ENCODE measurements around the gene OR56A4.

OR56A4 gene

DNA sequence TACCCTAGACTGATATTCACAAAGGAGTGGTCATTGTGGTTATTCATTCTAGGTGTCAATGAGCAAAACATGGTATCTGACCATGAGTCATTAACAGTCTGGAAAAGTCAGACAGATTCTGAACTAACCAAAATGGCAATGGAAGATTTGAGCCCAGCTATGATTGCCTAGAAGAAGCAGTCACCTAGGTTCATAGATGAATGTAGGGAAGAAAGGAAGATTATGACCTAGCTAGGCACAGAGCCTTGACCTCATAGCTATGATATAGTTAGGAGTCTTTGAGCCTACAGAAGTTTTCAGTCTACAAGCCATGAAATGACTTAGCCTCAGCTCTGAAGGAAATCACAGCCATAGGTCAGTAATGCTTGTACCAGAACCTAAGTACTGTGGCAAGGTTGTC, 351 bp downstream of the OR56A4 start:
- Histone ChIP-seq H3K9me3 (ENCODE audit: control insufficient read depth, low read length) (no peaks in the 10 kb centered on the region), H3K4me1 (ENCODE audit: control insufficient read depth, insufficient read depth, low read length) (no peaks in the 10 kb centered on the region), H3K4me3 (ENCODE audit: insufficient read depth, low read depth, low read length) (no peak overlapping the region), H3K36me3 (ENCODE audit: control insufficient read depth, insufficient read depth, low read length) (no peaks in the 10 kb centered on the region), H3K27me3 (ENCODE audit: control insufficient read depth, insufficient read depth, low read length, poor library complexity, severe bottlenecking) (no peaks in the 10 kb centered on the region), H3K27ac (ENCODE audit: insufficient read depth, low read depth, low read length, poor library complexity, severe bottlenecking) (no peak overlapping the region)

DNA sequence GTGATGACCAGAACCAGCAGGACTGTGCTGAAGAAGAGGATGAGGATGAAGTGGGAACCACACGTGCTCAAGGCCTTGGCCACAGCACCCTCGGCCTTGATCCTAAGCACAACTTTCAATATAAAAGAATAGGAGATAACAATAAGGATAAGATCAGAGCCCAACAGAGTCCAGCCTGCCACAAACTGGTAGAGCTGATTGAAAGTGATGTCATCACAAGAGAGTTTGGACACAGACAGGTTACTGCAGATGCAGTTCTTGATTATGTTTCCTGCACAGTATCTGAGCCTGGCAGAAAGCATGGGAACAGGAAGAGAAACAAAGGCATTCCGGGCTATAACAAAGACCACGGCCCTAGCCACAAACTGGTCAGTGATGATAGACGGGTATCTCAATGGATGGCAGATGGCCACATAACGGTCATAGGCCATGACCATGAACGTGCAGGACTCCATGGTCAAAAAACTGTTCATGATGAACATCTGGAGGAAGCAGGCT, 4.5 kb downstream of the OR56A4 start:
- no peak overlapping the region for H3K27ac ChIP-seq (ENCODE audit: insufficient read depth, low read depth, low read length, poor library complexity, severe bottlenecking)
- 87 to 93% methylated on average over 5 to 7 of the region's 7 CpGs for WGBS, 2 experiments
- H3K4me1 ChIP-seq (ENCODE audit: control insufficient read depth, insufficient read depth, low read length): no peaks in the 10 kb centered on the region
- H3K4me3 ChIP-seq (ENCODE audit: insufficient read depth, low read depth, low read length): no peak overlapping the region
- no peaks in the 10 kb centered on the region for H3K36me3 ChIP-seq (ENCODE audit: control insufficient read depth, insufficient read depth, low read length)
- no peaks in the 10 kb centered on the region for H3K27me3 ChIP-seq (ENCODE audit: control insufficient read depth, insufficient read depth, low read length, poor library complexity, severe bottlenecking)
- no peaks in the 10 kb centered on the region for H3K9me3 ChIP-seq (ENCODE audit: control insufficient read depth, low read length)

DNA sequence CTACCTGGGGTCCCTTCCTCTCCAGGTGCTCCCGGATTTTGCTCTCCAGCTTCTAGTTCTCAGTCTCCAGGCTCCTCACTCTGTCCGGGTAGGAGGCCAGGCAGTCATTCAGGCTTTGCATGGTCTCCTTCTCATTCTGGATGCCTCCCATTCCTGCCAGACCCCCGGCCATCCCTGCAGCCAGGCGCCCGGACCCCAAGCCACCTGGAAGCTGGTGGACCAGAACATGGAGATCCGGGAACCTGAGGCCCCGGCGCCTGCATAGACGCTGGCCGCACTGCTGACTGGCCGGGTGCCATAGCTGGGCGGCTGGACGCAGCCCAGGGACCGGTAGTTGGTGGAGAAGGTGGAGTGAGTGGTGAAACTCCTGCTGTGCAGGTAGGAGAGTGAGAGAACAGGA, 12.0 kb downstream of the OR56A4 start:
- H3K4me1 ChIP-seq (ENCODE audit: control insufficient read depth, insufficient read depth, low read length): no peaks in the 10 kb centered on the region
- H3K36me3 ChIP-seq (ENCODE audit: control insufficient read depth, insufficient read depth, low read length): no peaks in the 10 kb centered on the region
- no peak overlapping the region for H3K27ac ChIP-seq (ENCODE audit: insufficient read depth, low read depth, low read length, poor library complexity, severe bottlenecking)
- H3K27me3 ChIP-seq (ENCODE audit: control insufficient read depth, insufficient read depth, low read length, poor library complexity, severe bottlenecking): no peaks in the 10 kb centered on the region
- no peaks in the 10 kb centered on the region for H3K9me3 ChIP-seq (ENCODE audit: control insufficient read depth, low read length)
- no peak overlapping the region for H3K4me3 ChIP-seq (ENCODE audit: insufficient read depth, low read depth, low read length)
- 91 to 94% methylated on average over 14 of the region's 14 CpGs for WGBS, 2 experiments

DNA sequence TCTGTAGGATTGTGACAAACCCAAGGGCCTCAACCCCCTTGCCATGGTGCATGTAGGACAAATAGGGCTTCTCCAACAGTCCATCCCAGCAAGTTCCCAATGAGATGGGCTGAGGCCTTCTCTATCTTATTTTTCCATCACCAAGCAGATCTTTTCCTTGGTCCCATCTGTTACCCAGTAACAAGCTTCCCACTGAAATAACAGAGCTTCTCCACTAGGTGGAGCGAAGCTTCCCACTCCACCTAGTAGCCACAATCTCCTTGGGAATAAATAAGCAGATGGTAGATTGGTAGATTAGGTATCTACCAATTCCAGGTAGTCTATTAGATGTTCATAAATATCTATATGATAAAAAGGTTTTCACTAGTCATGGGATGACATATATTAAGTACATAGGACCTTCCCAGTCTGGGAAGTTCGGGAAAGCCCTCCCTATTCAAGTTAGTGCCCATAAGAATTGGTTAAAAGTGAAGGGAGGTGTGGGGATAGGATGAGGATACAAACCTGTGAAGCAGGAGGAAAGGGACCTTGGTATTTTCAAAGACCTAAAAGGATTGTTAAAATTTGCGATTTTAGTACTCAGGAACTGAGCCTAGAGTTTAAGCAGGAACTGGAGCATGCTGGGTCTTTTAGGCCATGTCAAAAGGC, 14.0 kb downstream of the OR56A4 start:
- Histone ChIP-seq H3K4me3 (ENCODE audit: insufficient read depth, low read depth, low read length) (no peak overlapping the region), H3K9me3 (ENCODE audit: control insufficient read depth, low read length) (no peaks in the 10 kb centered on the region), H3K36me3 (ENCODE audit: control insufficient read depth, insufficient read depth, low read length) (no peaks in the 10 kb centered on the region), H3K27ac (ENCODE audit: insufficient read depth, low read depth, low read length, poor library complexity, severe bottlenecking) (no peak overlapping the region), H3K4me1 (ENCODE audit: control insufficient read depth, insufficient read depth, low read length) (no peaks in the 10 kb centered on the region), H3K27me3 (ENCODE audit: control insufficient read depth, insufficient read depth, low read length, poor library complexity, severe bottlenecking) (no peaks in the 10 kb centered on the region)
- 72 to 85% methylated on average over 2 of the region's 3 CpGs for WGBS, 2 experiments

DNA sequence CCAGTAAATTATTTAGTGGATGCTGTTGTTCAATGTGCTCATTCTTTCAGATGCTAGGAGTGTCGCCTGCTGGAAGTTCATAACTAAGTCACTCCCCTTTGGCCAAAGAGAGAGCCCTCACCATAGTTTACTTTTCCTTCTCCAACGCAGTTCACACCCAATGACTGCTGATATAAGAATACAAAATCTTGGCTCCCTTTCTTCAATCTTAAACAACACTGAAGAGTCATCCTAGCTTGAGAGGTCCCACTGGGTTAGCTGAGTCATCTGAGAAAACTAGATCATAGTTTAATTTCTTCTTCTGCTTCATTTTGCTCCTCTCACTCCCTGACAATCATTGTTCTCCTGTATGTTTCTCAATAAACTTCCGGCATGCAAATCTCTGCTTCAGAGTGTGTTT, 14.6 kb downstream of the OR56A4 start:
- Histone ChIP-seq H3K36me3 (ENCODE audit: control insufficient read depth, insufficient read depth, low read length) (no peaks in the 10 kb centered on the region), H3K4me3 (ENCODE audit: insufficient read depth, low read depth, low read length) (no peak overlapping the region), H3K9me3 (ENCODE audit: control insufficient read depth, low read length) (no peaks in the 10 kb centered on the region), H3K4me1 (ENCODE audit: control insufficient read depth, insufficient read depth, low read length) (no peaks in the 10 kb centered on the region), H3K27me3 (ENCODE audit: control insufficient read depth, insufficient read depth, low read length, poor library complexity, severe bottlenecking) (no peaks in the 10 kb centered on the region), H3K27ac (ENCODE audit: insufficient read depth, low read depth, low read length, poor library complexity, severe bottlenecking) (no peak overlapping the region)
- WGBS, 2 experiments: 91 to 92% methylated on average over 3 of the region's 3 CpGs

DNA sequence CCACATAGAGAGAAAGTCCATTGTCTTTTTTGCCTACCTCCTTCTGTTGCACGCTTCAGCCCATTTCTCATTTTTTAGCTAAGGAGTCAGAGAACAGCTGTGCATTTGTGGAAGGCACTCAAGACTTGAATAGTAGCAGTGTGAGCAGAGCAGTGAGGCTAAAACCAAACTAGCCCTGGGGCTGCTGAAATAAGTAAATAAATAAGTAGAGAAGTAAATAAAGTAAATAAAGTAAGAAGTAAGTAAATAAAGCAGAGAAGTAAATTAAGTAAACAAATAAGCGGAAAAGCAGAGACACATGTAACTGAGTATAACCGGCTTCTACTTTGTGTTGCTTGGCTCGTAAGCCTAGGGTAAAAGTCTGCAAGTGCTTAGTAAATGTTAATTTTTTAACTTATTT, 17.5 kb downstream of the OR56A4 start:
- H3K27me3 ChIP-seq (ENCODE audit: control insufficient read depth, insufficient read depth, low read length, poor library complexity, severe bottlenecking): no peaks in the 10 kb centered on the region
- 94 to 95% methylated on average over 4 of the region's 4 CpGs for WGBS, 2 experiments
- H3K27ac ChIP-seq (ENCODE audit: insufficient read depth, low read depth, low read length, poor library complexity, severe bottlenecking): no peak overlapping the region
- no peaks in the 10 kb centered on the region for H3K36me3 ChIP-seq (ENCODE audit: control insufficient read depth, insufficient read depth, low read length)
- no peaks in the 10 kb centered on the region for H3K9me3 ChIP-seq (ENCODE audit: control insufficient read depth, low read length)
- H3K4me3 ChIP-seq (ENCODE audit: insufficient read depth, low read depth, low read length): no peak overlapping the region
- H3K4me1 ChIP-seq (ENCODE audit: control insufficient read depth, insufficient read depth, low read length): no peaks in the 10 kb centered on the region

DNA sequence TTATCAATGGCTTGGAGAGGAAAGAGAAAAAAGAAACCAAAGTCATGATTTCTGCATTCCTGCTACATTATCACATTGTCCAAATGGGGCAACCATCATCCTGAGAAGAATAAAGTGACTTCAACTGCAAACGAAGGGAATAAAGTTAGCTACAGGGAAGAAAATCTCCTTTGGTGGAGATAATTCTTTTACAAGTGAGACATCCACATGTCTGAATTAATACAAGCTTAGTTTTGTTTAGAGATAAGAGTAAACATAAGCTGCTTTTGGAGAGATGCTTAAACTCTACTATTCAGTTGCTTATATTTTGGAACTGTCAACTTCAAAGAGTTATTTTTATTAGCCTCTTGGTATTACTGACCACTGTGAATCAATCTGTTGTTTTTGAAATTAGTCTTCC, 19.9 kb downstream of the OR56A4 start, which contains the start of gene OR52L1:
OR52L1 (minus strand) TSS at position 101 of the 400 bp plus-strand sequence; CDS start at position 46, 55 bp downstream.
- Histone ChIP-seq H3K27ac (ENCODE audit: insufficient read depth, low read depth, low read length, poor library complexity, severe bottlenecking) (no peak within 1 kb of the TSS), H3K27me3 (ENCODE audit: control insufficient read depth, insufficient read depth, low read length, poor library complexity, severe bottlenecking) (no peaks in the 10 kb centered on the region), H3K4me1 (ENCODE audit: control insufficient read depth, insufficient read depth, low read length) (no peaks in the 10 kb centered on the region), H3K9me3 (ENCODE audit: control insufficient read depth, low read length) (no peaks in the 10 kb centered on the region), H3K4me3 (ENCODE audit: insufficient read depth, low read depth, low read length) (no peak within 1 kb of the TSS), H3K36me3 (ENCODE audit: control insufficient read depth, insufficient read depth, low read length) (no peaks in the 10 kb centered on the region)
- WGBS, 2 experiments: 92% methylated on average over 1 of the region's 1 CpG; no CpG with 5 or more reads in 1 of the 2 experiments

DNA sequence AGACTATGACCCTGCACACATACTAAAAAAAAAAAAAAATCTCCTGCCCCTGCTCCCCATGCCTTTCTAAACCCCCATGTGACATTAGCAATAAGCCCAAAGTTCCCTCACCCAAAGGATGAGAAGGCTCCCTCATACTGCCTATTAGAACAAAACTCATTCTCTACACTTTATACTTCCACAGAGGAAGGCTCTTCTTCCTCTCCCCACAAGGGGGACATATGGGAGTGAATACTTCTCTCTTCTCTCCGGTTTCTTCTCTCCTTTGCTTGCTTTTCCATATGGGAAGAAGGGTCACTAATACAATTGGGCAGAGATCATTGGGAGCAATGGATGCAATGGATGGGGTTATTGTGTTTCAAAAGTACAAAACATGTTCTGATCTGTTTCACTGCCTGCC, 23.3 kb downstream of the OR56A4 start:
- Histone ChIP-seq H3K4me1 (ENCODE audit: control insufficient read depth, insufficient read depth, low read length) (no peaks in the 10 kb centered on the region), H3K4me3 (ENCODE audit: insufficient read depth, low read depth, low read length) (no peak overlapping the region), H3K27ac (ENCODE audit: insufficient read depth, low read depth, low read length, poor library complexity, severe bottlenecking) (no peak overlapping the region), H3K27me3 (ENCODE audit: control insufficient read depth, insufficient read depth, low read length, poor library complexity, severe bottlenecking) (no peaks in the 10 kb centered on the region), H3K9me3 (ENCODE audit: control insufficient read depth, low read length) (no peaks in the 10 kb centered on the region), H3K36me3 (ENCODE audit: control insufficient read depth, insufficient read depth, low read length) (no peaks in the 10 kb centered on the region)
- 60 to 86% methylated on average over 1 of the region's 1 CpG for WGBS, 2 experiments

DNA sequence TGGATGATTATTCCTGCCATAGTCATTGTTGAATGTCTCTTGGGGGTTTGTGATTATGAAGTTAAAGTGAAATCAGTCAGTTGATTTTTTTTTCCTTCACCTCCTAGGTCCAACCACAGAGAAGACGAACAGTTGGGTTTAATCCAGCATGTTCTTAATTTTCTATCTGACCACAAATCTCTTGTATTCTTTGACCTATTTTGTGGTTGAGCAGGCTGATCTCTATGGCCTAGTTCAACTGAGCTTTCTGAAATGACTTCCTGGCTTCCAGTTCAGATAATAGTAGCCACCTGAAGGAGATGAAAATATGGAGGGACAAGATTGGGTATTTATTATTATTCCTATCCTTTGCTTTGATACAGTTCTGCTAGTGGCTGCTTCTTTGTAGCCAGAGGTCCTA, 33.2 kb downstream of the OR56A4 start:
- WGBS, 2 experiments: 81 to 100% methylated on average over 1 of the region's 1 CpG
- H3K4me3 ChIP-seq (ENCODE audit: insufficient read depth, low read depth, low read length): no peak overlapping the region
- H3K36me3 ChIP-seq (ENCODE audit: control insufficient read depth, insufficient read depth, low read length): no peaks in the 10 kb centered on the region
- no peaks in the 10 kb centered on the region for H3K27me3 ChIP-seq (ENCODE audit: control insufficient read depth, insufficient read depth, low read length, poor library complexity, severe bottlenecking)
- no peak overlapping the region for H3K27ac ChIP-seq (ENCODE audit: insufficient read depth, low read depth, low read length, poor library complexity, severe bottlenecking)
- H3K4me1 ChIP-seq (ENCODE audit: control insufficient read depth, insufficient read depth, low read length): no peaks in the 10 kb centered on the region
- no peaks in the 10 kb centered on the region for H3K9me3 ChIP-seq (ENCODE audit: control insufficient read depth, low read length)

DNA sequence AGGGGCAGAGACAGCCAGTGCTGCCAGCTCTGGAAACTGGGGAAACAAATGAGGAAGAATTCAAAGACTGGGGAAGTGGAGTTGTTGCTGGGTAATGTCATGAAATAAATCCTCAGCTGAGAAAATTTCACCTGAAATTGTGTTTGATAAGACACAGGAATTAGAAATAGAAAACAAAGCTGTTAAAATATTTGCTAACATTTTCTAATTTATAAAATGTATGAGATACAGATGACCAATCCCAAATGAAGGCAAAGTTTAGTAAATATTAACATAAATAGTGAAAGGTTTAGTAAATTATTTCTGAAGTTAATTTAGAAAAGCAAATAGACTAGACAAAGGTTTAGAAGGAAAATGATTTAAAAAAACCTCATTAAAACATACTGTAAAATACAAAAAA, 38.4 kb downstream of the OR56A4 start, which contains the start of gene OR56A5:
OR56A5 (minus strand) TSS at position 101 of the 400 bp plus-strand sequence; CDS start at position 101, 0 bp downstream.
- H3K9me3 ChIP-seq (ENCODE audit: control insufficient read depth, low read length): no peaks in the 10 kb centered on the region
- H3K27ac ChIP-seq (ENCODE audit: insufficient read depth, low read depth, low read length, poor library complexity, severe bottlenecking): no peak within 1 kb of the TSS
- no peak within 1 kb of the TSS for H3K4me3 ChIP-seq (ENCODE audit: insufficient read depth, low read depth, low read length)
- no peaks in the 10 kb centered on the region for H3K27me3 ChIP-seq (ENCODE audit: control insufficient read depth, insufficient read depth, low read length, poor library complexity, severe bottlenecking)
- H3K4me1 ChIP-seq (ENCODE audit: control insufficient read depth, insufficient read depth, low read length): no peaks in the 10 kb centered on the region
- H3K36me3 ChIP-seq (ENCODE audit: control insufficient read depth, insufficient read depth, low read length): no peaks in the 10 kb centered on the region

Data from ectodermal cell (in vitro differentiated cells).